HAP-1 (cell line): ENCODE results near the gene RAB14.
"Not testable (repeated sequence)": the region's sequence is repeated elsewhere in the genome, so short reads cannot be mapped to it uniquely, and the experiment has no call there.

Experiments
- DNase-seq, 2 experiments: peaks; one replicate each; pipeline ENCODE4 v3.0.0-alpha.2; 2016 to 2020; ENCODE audit warnings: low spot score in 2 of 2
- H3K27me3 ChIP-seq: fragments of 250-450 bp; sonication (Bioruptor Pico); 2 replicates; pipeline ENCODE4 v1.5.1; 2020; ENCODE audit warnings: low read depth, mild to moderate bottlenecking, moderate library complexity
- H3K36me3 ChIP-seq: fragments of 250-450 bp; sonication (Bioruptor Pico); replicated peaks from 2 replicates; pipeline ENCODE4 v1.5.1; 2020; ENCODE audit warnings: mild to moderate bottlenecking
- H3K4me1 ChIP-seq: fragments of 250-450 bp; sonication (Bioruptor Pico); 2 replicates; pipeline ENCODE4 v1.5.1; 2020; ENCODE audit warnings: mild to moderate bottlenecking
- H3K4me3 ChIP-seq: fragments of 250-450 bp; sonication (Bioruptor Pico); 2 replicates; pipeline ENCODE4 v1.5.1; 2020; ENCODE audit warnings: mild to moderate bottlenecking, moderate library complexity
- H3K9me3 ChIP-seq: fragments of 250-450 bp; sonication (Bioruptor Pico); 2 replicates; pipeline ENCODE4 v1.5.1; 2020; ENCODE audit warnings: mild to moderate bottlenecking, moderate library complexity
- in situ Hi-C: fragments of 300-500 bp; cut with MboI; formaldehyde crosslinking; loops from 3 replicates; pipeline ENCODE4 v1.14.3; 2020; ENCODE audit warnings: low sequenced_read_pairs, inconsistent platforms, mixed read lengths

RAB14 gene

GRCh38 chr9:121179930-121180681, 21.6 kb downstream of the RAB14 start:
- Histone ChIP-seq H3K4me3 (no peak overlapping the region), H3K36me3 (peaks cover 57% of the 10 kb centered on the region), H3K9me3 (no peaks in the 10 kb centered on the region), H3K4me1 (no peaks in the 10 kb centered on the region), H3K27me3 (no peaks in the 10 kb centered on the region)
- no peak for DNase-seq
- in situ Hi-C loops: no loop called here

- H3K36me3 ChIP-seq: peaks cover 52% of the 10 kb centered on the region
- in situ Hi-C loops, H3K4me1 ChIP-seq, DNase-seq, H3K4me3 ChIP-seq, H3K9me3 ChIP-seq, H3K27me3 ChIP-seq: not testable (repeated sequence)
Observed at GRCh38 chr9:121179373-121179721, 22.3 kb downstream of the RAB14 start.

- H3K9me3 ChIP-seq: no peaks in the 10 kb centered on the region
- peaks cover 54% of the 10 kb centered on the region for H3K36me3 ChIP-seq
- no peaks in the 10 kb centered on the region for H3K4me1 ChIP-seq
- H3K27me3 ChIP-seq: no peaks in the 10 kb centered on the region
- DNase-seq: no peak
- no peak overlapping the region for H3K4me3 ChIP-seq
- in situ Hi-C loops: no loop called here
Observed at GRCh38 chr9:121178676-121179372, 22.8 kb downstream of the RAB14 start.

GRCh38 chr9:121173501-121173900, 28.2 kb downstream of the RAB14 start:
- Histone ChIP-seq H3K4me1 (no peaks in the 10 kb centered on the region), H3K9me3 (no peaks in the 10 kb centered on the region), H3K4me3 (no peak overlapping the region), H3K36me3 (peaks cover 51% of the 10 kb centered on the region), H3K27me3 (no peaks in the 10 kb centered on the region)
- no peak for DNase-seq
- in situ Hi-C loops: no loop called here

- no peaks in the 10 kb centered on the region for H3K9me3 ChIP-seq
- H3K4me3 ChIP-seq: no peak overlapping the region
- H3K36me3 ChIP-seq: peaks cover 50% of the 10 kb centered on the region
- H3K27me3 ChIP-seq: no peaks in the 10 kb centered on the region
- H3K4me1 ChIP-seq: no peaks in the 10 kb centered on the region
- in situ Hi-C loops: no loop called here
- no peak for DNase-seq
Observed at GRCh38 chr9:121172726-121173487, 28.8 kb downstream of the RAB14 start.

GRCh38 chr9:121171236-121171635, 30.4 kb downstream of the RAB14 start:
- Histone ChIP-seq H3K9me3 (no peaks in the 10 kb centered on the region), H3K4me3 (no peak overlapping the region), H3K36me3 (peaks cover 50% of the 10 kb centered on the region), H3K4me1 (no peaks in the 10 kb centered on the region), H3K27me3 (no peaks in the 10 kb centered on the region)
- in situ Hi-C loops: no loop called here
- DNase-seq: no peak

GRCh38 chr9:121169094-121169601, 32.5 kb downstream of the RAB14 start:
- no peaks in the 10 kb centered on the region for H3K27me3 ChIP-seq
- no peaks in the 10 kb centered on the region for H3K9me3 ChIP-seq
- H3K4me3 ChIP-seq: no peak overlapping the region
- DNase-seq: peak in 1 of 2 experiments; percentile 18
- H3K4me1 ChIP-seq: no peaks in the 10 kb centered on the region
- peaks cover 52% of the 10 kb centered on the region for H3K36me3 ChIP-seq
- in situ Hi-C loops: no loop called here

GRCh38 chr9:121168052-121168451, 33.6 kb downstream of the RAB14 start:
- no peak overlapping the region for H3K4me3 ChIP-seq
- no peaks in the 10 kb centered on the region for H3K27me3 ChIP-seq
- in situ Hi-C loops: no loop called here
- no peaks in the 10 kb centered on the region for H3K9me3 ChIP-seq
- no peaks in the 10 kb centered on the region for H3K4me1 ChIP-seq
- no peak for DNase-seq
- peaks cover 46% of the 10 kb centered on the region for H3K36me3 ChIP-seq

- DNase-seq: no peak
- H3K27me3 ChIP-seq: no peaks in the 10 kb centered on the region
- peaks cover 27% of the 10 kb centered on the region for H3K36me3 ChIP-seq
- H3K9me3 ChIP-seq: no peaks in the 10 kb centered on the region
- in situ Hi-C loops: no loop called here
- H3K4me3 ChIP-seq: no peak overlapping the region
- no peaks in the 10 kb centered on the region for H3K4me1 ChIP-seq
Observed at GRCh38 chr9:121160025-121160424, 41.6 kb downstream of the RAB14 start.

GRCh38 chr9:121157939-121158338, 43.7 kb downstream of the RAB14 start:
- no peak for DNase-seq
- no peaks in the 10 kb centered on the region for H3K4me1 ChIP-seq
- H3K4me3 ChIP-seq: no peak overlapping the region
- H3K36me3 ChIP-seq: peaks cover 23% of the 10 kb centered on the region
- in situ Hi-C loops: no loop called here
- H3K9me3 ChIP-seq: no peaks in the 10 kb centered on the region
- H3K27me3 ChIP-seq: no peaks in the 10 kb centered on the region

- no peaks in the 10 kb centered on the region for H3K4me1 ChIP-seq
- H3K27me3 ChIP-seq: no peaks in the 10 kb centered on the region
- H3K4me3 ChIP-seq: no peak overlapping the region
- DNase-seq: no peak
- no peaks in the 10 kb centered on the region for H3K9me3 ChIP-seq
- in situ Hi-C loops: no loop called here
- H3K36me3 ChIP-seq: peaks cover 15% of the 10 kb centered on the region
Observed at GRCh38 chr9:121156263-121156731, 45.4 kb downstream of the RAB14 start.

- Histone ChIP-seq H3K4me1 (no peaks in the 10 kb centered on the region), H3K9me3 (no peaks in the 10 kb centered on the region), H3K27me3 (no peaks in the 10 kb centered on the region), H3K4me3 (no peak overlapping the region), H3K36me3 (peaks cover 19% of the 10 kb centered on the region)
- no peak for DNase-seq
- in situ Hi-C loops: no loop called here
Observed at GRCh38 chr9:121154782-121155181, 46.9 kb downstream of the RAB14 start.

GRCh38 chr9:121153642-121154041, 48.0 kb downstream of the RAB14 start:
- Histone ChIP-seq H3K36me3 (peaks cover 18% of the 10 kb centered on the region), H3K4me1 (no peaks in the 10 kb centered on the region), H3K27me3 (no peaks in the 10 kb centered on the region), H3K4me3 (no peak overlapping the region), H3K9me3 (no peaks in the 10 kb centered on the region)
- in situ Hi-C loops: no loop called here
- DNase-seq: no peak

GRCh38 chr9:121150188-121150587, 51.5 kb downstream of the RAB14 start:
- H3K4me3 ChIP-seq: no peak overlapping the region
- H3K36me3 ChIP-seq: peaks cover 27% of the 10 kb centered on the region
- H3K27me3 ChIP-seq: no peaks in the 10 kb centered on the region
- DNase-seq: no peak
- H3K9me3 ChIP-seq: no peaks in the 10 kb centered on the region
- in situ Hi-C loops: no loop called here
- no peaks in the 10 kb centered on the region for H3K4me1 ChIP-seq
